ENCODE measurements around the gene APH1B. TPM values are rescaled to one million over a fixed set of nuclear protein-coding genes. Genes with fewer than 3 reads are reported as not detected.

APH1B gene
- total and polyA plus RNA-seq, 2 of the 4 experiments (the other 2 are of a cell fraction), result 7.0 to 7.7 TPM

DNA sequence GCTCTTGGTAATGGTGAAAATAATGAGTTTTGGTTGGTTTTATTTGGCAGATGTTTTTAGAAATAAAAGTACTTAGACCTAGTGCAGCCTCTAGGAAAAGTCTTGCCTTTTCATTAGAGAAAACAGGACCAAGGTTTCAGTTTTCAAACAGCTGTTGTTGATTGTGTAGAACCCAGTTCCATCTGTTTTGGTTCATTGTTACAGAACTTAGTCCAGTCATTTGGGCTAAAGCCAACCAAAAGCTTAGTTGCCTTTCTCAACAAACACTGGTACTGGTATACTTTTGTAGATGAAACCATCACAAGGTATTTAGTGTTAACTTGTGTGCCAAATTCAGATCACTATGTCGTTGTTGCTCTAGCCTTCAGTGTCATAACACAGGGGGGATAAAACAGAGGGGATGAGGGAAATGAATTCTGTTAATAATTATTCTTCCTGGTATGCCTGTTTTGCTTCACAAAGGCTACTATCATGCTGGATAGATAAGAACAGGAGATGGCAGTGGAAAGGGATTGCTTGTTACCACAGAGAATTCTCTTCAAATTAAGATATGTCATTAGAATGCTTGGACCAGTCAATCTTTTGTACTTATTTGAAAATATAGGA, 12.6 kb upstream of the APH1B start:
- CTCF ChIA-PET, result interaction anchor here (1.5 kb wide), 1 partner anchor 11 kb away, joined by 5 read pairs; no protein-coding TSS in a partner anchor
- H3K36me3 ChIP-seq (ENCODE audit: control insufficient read depth, insufficient read depth, low read length), result peaks cover 16% of the 10 kb centered on the region

More for the DNA sequence above, 12.6 kb upstream of the APH1B start:
- dilution Hi-C loops (cut with HindIII; ENCODE audit: low sequenced_read_pairs, unreplicated experiment) (no loop called here), intact Hi-C loops (cut with micrococcal nuclease) (loop anchor here (5.0 kb wide), 1 partner anchor 482 kb away; no protein-coding TSS in a partner anchor), in situ Hi-C loops (cut with MboI; ENCODE audit: low sequenced_read_pairs) (no loop called here)
- Histone ChIP-seq H3K9me3 (ENCODE audit: control insufficient read depth, insufficient read depth, low read length) (no peaks in the 10 kb centered on the region), H3K27ac (ENCODE audit: insufficient read depth, low read length) (peak overlapping the region; percentile 7; the same call in 1 of the 2 replicates), H2AK9ac (replicated peaks; ENCODE audit: low read depth, low read length, poor library complexity) (no peak overlapping the region), H3K4me1 (ENCODE audit: control insufficient read depth, insufficient read depth, low read length) (no peaks in the 10 kb centered on the region; the same call in 1 of the 2 replicates), H2AK5ac (ENCODE audit: low read depth, low read length) (no peak overlapping the region), H2BK5ac (ENCODE audit: low read depth, low read length, poor library complexity, severe bottlenecking) (peak overlapping the region; percentile 38), H3K9me1 (ENCODE audit: insufficient read depth, low read length) (no peaks in the 10 kb centered on the region), H2BK15ac (ENCODE audit: low read depth, low read length) (no peak overlapping the region), H4K8ac (ENCODE audit: low read depth in 2 of 2, low read length in 2 of 2) (no peak overlapping the region), H3K23ac (ENCODE audit: low read depth, low read length) (no peak overlapping the region), H3K4me3 (ENCODE audit: insufficient read depth, low read depth, low read length) (no peak overlapping the region), H3K27me3 (ENCODE audit: control insufficient read depth, insufficient read depth, low read length) (no peaks in the 10 kb centered on the region), H2BK20ac (ENCODE audit: low read depth, low read length) (no peak overlapping the region), H3K79me1 (ENCODE audit: low read depth in 1 of 2, low read length in 2 of 2) (no peaks in the 10 kb centered on the region), H2AFZ (replicated peaks; ENCODE audit: low read length, poor library complexity) (no peak overlapping the region), H4K5ac (ENCODE audit: low read depth, low read length) (no peak overlapping the region), H3K14ac (replicated peaks; ENCODE audit: low read depth, low read length) (no peak overlapping the region), H3K4ac (ENCODE audit: low read depth, low read length) (no peak overlapping the region), H3K9ac (ENCODE audit: low read depth, low read length) (no peak overlapping the region), H3K4me2 (ENCODE audit: low read depth, low read length) (no peak overlapping the region), H3K18ac (ENCODE audit: low read depth, low read length) (peak overlapping the region; percentile 64; the same call in 1 of the 2 replicates), H4K20me1 (ENCODE audit: insufficient read depth, low read length) (no peaks in the 10 kb centered on the region), H3K56ac (ENCODE audit: extremely low read depth, insufficient read depth, low read length) (no peak overlapping the region), H2BK120ac (ENCODE audit: low read depth, low read length) (no peak overlapping the region), H4K91ac (ENCODE audit: insufficient read depth, low read depth, low read length) (no peak overlapping the region)
- POLR2A ChIA-PET (ENCODE audit: unreplicated experiment), result interaction anchor here (0.6 kb wide), 1 partner anchor 336 kb away, joined by 5 read pairs; no protein-coding TSS in a partner anchor
- BruUV-seq (replicated peaks), result TSS peak; percentile 39
- no CpG with 5 or more reads among the region's 1 CpG for WGBS, 2 experiments (ENCODE audit: extremely low coverage in 2 of 2, insufficient read length in 1 of 2)
- DNase-seq, result peak; percentile 83
- peak; percentile 71 for ATAC-seq (ENCODE audit: low read depth)
- TF ChIP-seq, protein P1, sequence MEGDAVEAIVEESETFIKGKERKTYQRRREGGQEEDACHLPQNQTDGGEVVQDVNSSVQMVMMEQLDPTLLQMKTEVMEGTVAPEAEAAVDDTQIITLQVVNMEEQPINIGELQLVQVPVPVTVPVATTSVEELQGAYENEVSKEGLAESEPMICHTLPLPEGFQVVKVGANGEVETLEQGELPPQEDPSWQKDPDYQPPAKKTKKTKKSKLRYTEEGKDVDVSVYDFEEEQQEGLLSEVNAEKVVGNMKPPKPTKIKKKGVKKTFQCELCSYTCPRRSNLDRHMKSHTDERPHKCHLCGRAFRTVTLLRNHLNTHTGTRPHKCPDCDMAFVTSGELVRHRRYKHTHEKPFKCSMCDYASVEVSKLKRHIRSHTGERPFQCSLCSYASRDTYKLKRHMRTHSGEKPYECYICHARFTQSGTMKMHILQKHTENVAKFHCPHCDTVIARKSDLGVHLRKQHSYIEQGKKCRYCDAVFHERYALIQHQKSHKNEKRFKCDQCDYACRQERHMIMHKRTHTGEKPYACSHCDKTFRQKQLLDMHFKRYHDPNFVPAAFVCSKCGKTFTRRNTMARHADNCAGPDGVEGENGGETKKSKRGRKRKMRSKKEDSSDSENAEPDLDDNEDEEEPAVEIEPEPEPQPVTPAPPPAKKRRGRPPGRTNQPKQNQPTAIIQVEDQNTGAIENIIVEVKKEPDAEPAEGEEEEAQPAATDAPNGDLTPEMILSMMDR (conservative IDR thresholded peaks at IDR 0.05; ENCODE audit: low read depth, low read length), result no peak
- TF ChIP-seq NFE2L2 (IDR thresholded peaks at IDR 0.05; ENCODE audit: low read depth, low read length), result no peak
- no peak for TF ChIP-seq MXI1 (IDR thresholded peaks at IDR 0.05; ENCODE audit: borderline replicate concordance, low read depth, low read length)

Measured in IMR-90 (cell line).